ENCODE results near the gene FARP1. TPM values are rescaled to one million over a fixed set of nuclear protein-coding genes. Genes with fewer than 3 reads are reported as not detected.

FARP1 gene
- total and polyA plus RNA-seq, 2 of the 8 experiments (the other 6 are each of a cell fraction or from before 2014, with no cell fraction given): 24.7 to 104 TPM

DNA sequence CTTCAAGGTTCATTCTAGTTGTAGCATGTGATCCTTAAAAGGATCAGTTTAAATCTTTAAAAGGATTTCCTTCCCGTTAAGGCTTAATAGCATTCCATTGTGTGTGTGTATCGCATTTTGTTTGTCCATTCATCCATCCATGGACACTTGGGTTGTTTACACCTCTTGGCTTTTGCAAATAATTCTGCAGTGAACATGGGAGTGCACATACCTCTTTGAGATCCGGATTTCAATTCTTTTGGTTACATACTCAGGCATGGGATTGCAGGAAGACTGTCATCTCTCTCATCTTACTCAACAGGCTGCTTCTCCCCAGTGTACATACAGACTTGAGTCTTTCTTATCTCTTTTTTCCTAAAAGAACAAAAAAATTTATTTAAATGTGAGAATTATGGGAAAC, 32.9 kb downstream of the FARP1 start:
- H3K4me3 ChIP-seq (ENCODE audit: extremely low read depth in 1 of 4, insufficient read depth in 2 of 4, low read depth in 3 of 4, low read length in 4 of 4): no peak overlapping the region
- DNase-seq (ENCODE audit: low read depth in 1 of 2, low spot score in 2 of 2) (no peak), FAIRE-seq (no peak)
- no peak overlapping the region for H3K18ac ChIP-seq (ENCODE audit: extremely low read depth, low read length)
- peaks cover 2 to 5% of the 10 kb centered on the region in 2 experiments for H4K20me1 ChIP-seq (replicated peaks in 1 of 2; ENCODE audit: control insufficient read depth in 1 of 2, insufficient read depth in 2 of 2, low read length in 2 of 2)
- no peak overlapping the region for H2BK120ac ChIP-seq (replicated peaks; ENCODE audit: low read depth, low read length)
- H2BK15ac ChIP-seq (ENCODE audit: low read length): no peak overlapping the region
- peaks cover 7% of the 10 kb centered on the region; the same call in 1 of the 2 replicates for H3K79me1 ChIP-seq (ENCODE audit: low read depth, low read length)
- peaks cover 12 to 26% (median 19%) of the 10 kb centered on the region in 4 experiments for H3K4me1 ChIP-seq (replicated peaks in 1 of 4; ENCODE audit: control insufficient read depth in 3 of 4, insufficient read depth in 4 of 4, low read length in 3 of 4)
- WGBS, 2 experiments (ENCODE audit: extremely low coverage in 1 of 2, insufficient coverage in 1 of 2, insufficient read length in 1 of 2, insufficient replicate concordance in 2 of 2, low coverage in 1 of 2, low lambda C conversion rate in 2 of 2, missing lambda C conversion rate in 1 of 2): 92% methylated on average over 3 of the region's 3 CpGs; no CpG with 5 or more reads in 1 of the 2 experiments
- no peak overlapping the region for H2BK5ac ChIP-seq (ENCODE audit: low read depth, low read length)
- no peak overlapping the region for H4K91ac ChIP-seq (replicated peaks; ENCODE audit: insufficient read length, low read length)
- peaks cover 0 to 67% of the 10 kb centered on the region in 2 experiments; a peak in 3 of 4 replicates for H3K79me2 ChIP-seq (ENCODE audit: control insufficient read depth in 1 of 2, insufficient read depth in 2 of 2, low read length in 2 of 2)
- H4K8ac ChIP-seq (ENCODE audit: extremely low read depth, insufficient read depth, low read length): no peak overlapping the region
- H2BK12ac ChIP-seq (ENCODE audit: low read depth, low read length): no peak overlapping the region
- H4K5ac ChIP-seq (ENCODE audit: insufficient read length, low read depth, low read length): no peak overlapping the region
- H3K27ac ChIP-seq (ENCODE audit: low read depth, low read length): no peak overlapping the region
- no peak overlapping the region for H2BK20ac ChIP-seq (ENCODE audit: low read length)
- H2AFZ ChIP-seq (ENCODE audit: low read length): no peak overlapping the region
- no peak overlapping the region for H3K23ac ChIP-seq (ENCODE audit: insufficient read length)
- H3K9ac ChIP-seq (replicated peaks in 1 of 4; ENCODE audit: extremely low read depth in 1 of 4, low read depth in 3 of 4, low read length in 3 of 4): no peak overlapping the region
- H2AK5ac ChIP-seq (ENCODE audit: low read depth, low read length): no peak overlapping the region
- CTCF ChIA-PET (ENCODE audit: partially characterized antibody): no interaction called here
- POLR2A ChIA-PET (ENCODE audit: partially characterized antibody): no interaction called here
- H3K56ac ChIP-seq (replicated peaks; ENCODE audit: insufficient read length, low read depth, low read length): no peak overlapping the region
- no peaks in the 10 kb centered on the region for H3K9me3 ChIP-seq (ENCODE audit: insufficient read depth in 2 of 2, low read depth in 1 of 2, low read length in 1 of 2)
- no peaks in the 10 kb centered on the region for H3K23me2 ChIP-seq (ENCODE audit: low read depth, low read length)
- H3K4me2 ChIP-seq (ENCODE audit: insufficient read depth in 1 of 2, low read depth in 2 of 2, low read length in 2 of 2): no peak overlapping the region
- H3K4ac ChIP-seq (replicated peaks; ENCODE audit: insufficient read length, low read depth, low read length): no peak overlapping the region
- peaks cover 0 to 3% (median 1%) of the 10 kb centered on the region in 4 experiments; a peak in 2 of 8 replicates for H3K36me3 ChIP-seq (ENCODE audit: control insufficient read depth in 2 of 4, insufficient read depth in 4 of 4, low read length in 3 of 4)
- H3K27me3 ChIP-seq (replicated peaks in 1 of 4; ENCODE audit: control insufficient read depth in 3 of 4, extremely low read depth in 1 of 4, insufficient read depth in 3 of 4, low read length in 3 of 4): no peaks in the 10 kb centered on the region
- no peak overlapping the region for H3K14ac ChIP-seq (ENCODE audit: insufficient read length)
- TF ChIP-seq SAP30 (IDR thresholded peaks at IDR 0.05; ENCODE audit: insufficient read depth, insufficient replicate concordance, low read length) (no peak), KDM4A (IDR thresholded peaks at IDR 0.05; ENCODE audit: low read depth, low read length, severe bottlenecking) (no peak), SP4 (IDR thresholded peaks at IDR 0.05; ENCODE audit: low read length) (no peak), POU5F1 (IDR thresholded peaks at IDR 0.05; ENCODE audit: low read depth, low read length) (no peak)

All from H1 (cell line).